ENCODE measurements around the gene TMUB1.
"Not testable (repeated sequence)": the region's sequence is repeated elsewhere in the genome, so short reads cannot be mapped to it uniquely, and the experiment has no call there.

The TMUB1 gene

DNA sequence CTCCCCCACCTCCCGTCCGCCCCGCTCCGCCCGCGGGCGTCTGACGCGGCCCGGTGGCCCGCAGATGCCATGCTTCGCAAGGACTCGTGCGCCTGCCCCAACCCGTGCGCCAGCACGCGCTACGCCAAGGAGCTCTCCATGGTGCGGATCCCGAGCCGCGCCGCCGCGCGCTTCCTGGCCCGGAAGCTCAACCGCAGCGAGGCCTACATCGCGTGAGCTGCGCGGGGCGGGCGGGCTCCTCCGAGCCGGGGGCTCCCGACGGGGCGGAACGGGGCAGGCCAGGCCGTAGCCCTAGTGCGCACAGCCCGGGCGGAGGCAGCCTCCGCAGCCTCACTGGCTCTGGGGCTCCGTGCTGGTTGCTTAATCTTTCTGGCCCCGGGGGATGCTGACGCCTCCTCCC is 32.2 kb downstream of the TMUB1 start:
- peak; percentile 72 for DNase-seq

DNA sequence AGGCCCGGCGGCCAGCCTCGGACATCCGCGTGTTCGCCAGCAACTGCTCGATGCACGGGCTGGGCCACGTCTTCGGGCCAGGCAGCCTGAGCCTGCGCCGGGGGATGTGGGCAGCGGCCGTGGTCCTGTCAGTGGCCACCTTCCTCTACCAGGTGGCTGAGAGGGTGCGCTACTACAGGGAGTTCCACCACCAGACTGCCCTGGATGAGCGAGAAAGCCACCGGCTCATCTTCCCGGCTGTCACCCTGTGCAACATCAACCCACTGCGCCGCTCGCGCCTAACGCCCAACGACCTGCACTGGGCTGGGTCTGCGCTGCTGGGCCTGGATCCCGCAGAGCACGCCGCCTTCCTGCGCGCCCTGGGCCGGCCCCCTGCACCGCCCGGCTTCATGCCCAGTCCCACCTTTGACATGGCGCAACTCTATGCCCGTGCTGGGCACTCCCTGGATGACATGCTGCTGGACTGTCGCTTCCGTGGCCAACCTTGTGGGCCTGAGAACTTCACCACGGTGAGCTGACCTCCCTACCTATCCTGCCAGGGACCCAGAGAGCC is 34.3 kb downstream of the TMUB1 start:
- no peak for DNase-seq

DNA sequence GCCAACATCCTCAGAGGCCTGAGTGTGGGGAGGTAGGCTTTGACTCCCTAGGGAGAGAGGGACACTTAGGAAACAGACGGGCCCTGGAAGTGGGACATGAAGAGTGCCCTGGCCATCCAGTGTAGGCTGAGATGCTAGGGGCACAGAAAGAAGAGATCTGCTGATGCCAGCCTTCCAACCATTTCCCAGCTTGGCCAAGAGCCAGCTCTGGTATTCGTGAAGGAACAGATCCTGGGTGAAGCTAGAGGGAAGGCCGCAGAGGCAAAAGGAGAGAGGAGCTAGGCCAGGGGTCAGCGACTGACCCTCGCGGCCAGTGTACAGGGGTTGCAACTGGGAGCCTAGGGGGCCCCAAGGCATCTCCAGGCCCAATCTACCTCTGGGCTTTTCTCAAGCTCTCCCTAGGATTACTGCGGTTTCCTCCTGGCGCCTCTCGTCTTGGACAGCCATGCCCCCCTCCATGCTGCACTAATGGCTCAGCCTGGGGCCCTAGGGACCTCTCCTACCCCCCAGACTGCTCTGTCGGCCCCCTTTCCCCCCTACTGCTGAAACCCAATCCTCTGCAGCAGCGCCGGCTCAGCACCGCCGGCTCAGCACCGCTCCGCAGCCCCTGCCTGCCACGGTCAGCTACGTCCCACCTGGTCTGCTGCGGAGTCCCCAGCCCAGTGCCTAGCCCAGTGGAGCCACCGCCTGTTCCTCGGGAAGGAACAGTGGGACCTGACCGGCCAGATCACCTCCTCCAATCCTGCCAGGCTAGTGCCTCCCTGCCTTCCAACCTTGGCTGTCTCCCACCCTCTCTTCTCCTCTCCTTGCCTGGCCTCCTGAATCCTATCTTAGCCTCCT is 35.1 kb downstream of the TMUB1 start, which contains the start of gene ASIC3:
ASIC3 (plus strand) TSS at position 556 of the 840 bp plus-strand sequence. CDS start 355 bp downstream, outside the sequence.
- no peak for DNase-seq

DNA sequence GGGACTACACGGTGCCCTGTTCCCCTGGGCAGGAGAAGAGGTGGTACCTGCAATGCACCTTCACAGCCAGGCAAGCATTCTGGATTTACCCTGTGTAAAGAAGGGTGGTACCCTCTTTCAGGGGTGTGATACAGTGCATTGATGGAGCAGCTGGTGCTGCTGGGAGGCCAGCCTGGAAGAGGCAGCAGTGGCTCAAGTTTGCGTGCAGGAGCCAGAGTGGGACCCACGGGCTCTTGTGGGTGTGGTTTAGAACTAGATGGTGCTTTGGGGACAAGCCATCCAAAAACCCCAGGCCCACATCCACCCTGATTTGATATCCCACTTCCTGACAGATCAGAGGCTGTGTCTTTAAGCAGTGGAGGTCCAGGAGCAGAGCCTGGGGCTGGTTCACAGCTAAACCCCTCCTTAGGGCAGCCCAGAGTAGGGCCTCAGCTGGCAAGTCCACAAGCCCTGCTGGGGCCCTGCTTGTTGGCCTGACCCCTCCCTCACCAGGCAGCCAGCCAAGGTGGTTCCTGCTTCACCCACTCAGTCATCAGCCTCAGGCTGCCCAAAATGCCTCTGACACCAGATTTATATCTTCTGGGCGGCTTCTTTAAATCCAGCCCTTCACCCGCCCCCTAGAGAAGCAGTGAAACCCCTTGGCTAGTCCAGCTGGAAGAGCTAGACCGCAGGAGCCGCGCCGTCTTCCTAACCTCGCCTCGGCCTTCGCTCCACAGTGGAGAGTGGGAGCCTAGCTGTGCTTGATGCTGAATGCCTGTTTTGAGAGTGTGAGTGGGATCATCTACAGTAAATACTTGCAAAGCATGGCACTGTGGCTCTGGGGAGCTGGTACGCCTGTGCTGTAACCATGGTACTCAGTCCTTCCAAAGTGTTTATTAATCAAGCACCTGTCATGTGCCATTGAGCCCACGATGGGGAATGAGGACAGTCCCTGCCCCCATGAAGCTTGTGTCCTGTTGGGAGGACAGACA is 36.4 kb downstream of the TMUB1 start:
- DNase-seq = no peak

DNA sequence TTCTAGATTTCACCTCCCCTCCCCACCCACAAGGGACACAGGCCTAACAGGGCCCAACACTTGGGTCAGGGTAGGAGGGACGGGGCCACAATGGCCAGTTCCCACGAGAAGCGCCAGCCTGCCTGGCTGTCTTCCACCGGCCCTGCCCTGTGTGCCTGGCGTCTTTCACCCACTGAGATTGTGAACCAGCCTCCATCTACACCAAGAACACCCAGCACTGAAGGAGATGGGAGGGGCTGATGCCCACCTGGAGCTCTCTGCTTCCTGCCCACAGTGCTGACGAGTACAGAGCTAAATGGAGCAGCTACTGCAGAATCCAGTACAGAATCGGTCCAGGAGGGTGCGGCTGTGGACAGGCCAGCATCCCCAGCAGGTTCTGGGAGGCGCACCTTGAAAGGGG is 37.3 kb downstream of the TMUB1 start:
- DNase-seq = no peak

DNA sequence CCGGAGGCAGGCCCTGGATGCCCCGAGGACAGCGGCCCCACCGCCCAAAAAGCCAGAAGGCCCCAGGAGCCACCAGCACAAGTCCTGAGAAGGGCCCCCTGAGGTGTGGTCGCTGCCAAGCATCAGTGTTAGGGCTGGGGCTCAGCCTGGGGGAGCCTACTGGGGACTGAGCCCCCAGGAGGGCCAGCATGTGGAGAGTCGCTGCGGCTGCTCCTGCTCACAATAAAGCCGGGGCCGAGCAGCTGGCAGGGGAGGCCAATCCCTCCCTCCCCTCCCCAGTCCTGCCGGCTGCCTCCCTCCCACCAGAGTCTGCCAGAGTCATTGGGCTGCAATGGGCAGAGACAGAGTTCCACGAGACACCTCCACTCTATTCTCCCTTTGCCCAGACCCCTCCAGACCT is 38.0 kb downstream of the TMUB1 start:
- DNase-seq = no peak

DNA sequence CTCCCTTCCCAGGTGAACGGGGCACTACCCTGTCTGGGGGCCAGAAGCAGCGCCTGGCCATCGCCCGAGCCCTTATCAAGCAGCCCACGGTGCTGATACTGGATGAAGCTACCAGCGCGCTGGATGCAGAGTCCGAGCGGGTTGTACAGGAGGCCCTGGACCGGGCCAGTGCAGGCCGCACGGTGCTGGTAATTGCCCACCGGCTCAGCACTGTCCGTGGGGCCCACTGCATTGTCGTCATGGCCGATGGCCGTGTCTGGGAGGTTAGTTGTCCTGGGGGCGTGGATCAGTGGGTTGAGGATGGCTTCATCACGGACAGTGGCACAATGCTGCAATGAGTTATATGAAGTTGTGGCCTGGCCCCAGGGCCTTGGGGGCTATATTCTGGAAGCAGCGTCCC is 39.3 kb downstream of the TMUB1 start:
- DNase-seq = no peak

DNA sequence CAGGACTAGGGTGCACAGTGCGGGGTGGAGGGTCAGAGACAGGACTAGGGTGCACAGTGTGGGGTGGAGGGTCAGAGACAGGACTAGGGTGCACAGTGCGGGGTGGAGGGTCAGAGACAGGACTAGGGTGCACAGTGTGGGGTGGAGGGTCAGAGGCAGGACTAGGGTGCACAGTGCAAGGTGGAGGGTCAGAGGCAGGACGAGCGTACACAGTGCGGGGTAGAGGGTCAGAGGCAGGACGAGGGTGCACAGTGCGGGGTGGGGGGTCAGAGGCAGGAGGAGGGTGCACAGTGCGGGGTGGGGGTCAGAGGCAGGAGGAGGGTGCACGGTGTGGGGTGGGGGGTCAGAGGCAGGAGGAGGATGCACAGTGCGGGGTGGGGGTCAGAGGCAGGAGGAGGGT is 39.8 kb downstream of the TMUB1 start:
- not testable (repeated sequence) for DNase-seq

DNA sequence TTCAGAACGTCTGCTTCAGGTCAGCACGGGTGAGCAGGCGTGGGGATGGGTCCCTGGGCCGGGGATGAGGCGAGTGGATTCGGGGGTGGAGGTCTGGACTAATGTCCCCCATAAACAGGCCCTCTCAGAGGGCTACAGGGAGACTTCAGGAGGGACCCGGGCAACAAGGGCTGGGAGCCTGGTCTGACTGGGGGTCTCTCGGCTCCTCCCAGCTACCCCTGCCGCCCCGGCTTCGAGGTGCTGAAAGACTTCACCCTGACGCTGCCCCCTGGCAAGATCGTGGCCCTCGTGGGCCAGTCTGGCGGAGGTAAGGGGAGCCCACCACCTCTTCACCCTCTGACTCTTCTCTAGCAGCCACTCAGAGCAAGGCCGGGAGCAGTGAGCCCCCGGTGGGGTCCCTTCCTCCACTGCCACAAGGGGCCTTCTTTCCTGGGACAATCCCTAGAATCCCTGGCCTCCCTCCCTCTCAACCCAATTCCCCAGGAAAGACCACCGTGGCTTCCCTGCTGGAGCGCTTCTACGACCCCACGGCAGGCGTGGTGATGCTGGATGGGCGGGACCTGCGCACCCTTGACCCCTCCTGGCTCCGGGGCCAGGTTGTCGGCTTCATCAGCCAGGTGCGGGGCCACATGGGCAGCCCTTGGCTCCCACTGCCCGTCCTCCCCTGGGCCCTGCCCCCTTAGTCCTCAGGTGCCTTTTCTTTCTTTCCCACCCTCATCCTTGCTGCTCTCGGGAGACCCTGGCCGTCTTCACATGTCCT is 42.5 kb downstream of the TMUB1 start:
- no peak for DNase-seq

DNA sequence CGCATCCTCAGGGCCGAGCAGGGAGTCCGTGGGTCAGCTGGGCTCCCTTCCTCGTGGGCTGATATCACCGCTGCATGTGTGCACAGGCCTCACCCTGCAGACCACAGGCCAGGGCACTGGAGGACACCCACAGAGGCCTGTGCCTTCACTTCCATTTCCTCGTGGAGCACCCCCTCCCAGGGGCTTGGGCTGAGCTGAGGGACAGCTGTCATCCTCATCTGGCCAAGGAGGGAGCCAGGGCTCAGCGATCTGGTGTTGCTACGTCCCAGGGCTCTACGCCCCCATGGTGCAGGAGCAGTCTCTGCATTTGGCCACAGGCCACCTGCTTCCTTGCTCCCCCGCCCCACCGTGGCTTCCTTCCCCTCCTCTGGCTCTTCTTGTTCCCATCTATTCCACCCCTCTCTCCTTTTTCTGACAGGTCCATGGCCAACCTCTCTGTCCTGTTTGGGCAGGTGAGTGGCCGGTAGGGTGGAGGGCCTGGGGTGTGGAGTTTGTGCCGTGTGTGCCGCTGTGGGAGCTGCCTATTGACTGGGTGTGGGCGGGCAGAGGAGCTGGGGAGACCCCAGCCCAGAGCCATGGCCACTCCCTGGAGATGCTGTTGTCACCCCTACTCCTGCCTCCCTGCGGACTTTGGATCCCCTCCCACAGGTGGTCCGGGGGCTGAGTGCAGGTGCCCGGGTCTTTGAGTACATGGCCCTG is 43.3 kb downstream of the TMUB1 start:
- DNase-seq = no peak

DNA sequence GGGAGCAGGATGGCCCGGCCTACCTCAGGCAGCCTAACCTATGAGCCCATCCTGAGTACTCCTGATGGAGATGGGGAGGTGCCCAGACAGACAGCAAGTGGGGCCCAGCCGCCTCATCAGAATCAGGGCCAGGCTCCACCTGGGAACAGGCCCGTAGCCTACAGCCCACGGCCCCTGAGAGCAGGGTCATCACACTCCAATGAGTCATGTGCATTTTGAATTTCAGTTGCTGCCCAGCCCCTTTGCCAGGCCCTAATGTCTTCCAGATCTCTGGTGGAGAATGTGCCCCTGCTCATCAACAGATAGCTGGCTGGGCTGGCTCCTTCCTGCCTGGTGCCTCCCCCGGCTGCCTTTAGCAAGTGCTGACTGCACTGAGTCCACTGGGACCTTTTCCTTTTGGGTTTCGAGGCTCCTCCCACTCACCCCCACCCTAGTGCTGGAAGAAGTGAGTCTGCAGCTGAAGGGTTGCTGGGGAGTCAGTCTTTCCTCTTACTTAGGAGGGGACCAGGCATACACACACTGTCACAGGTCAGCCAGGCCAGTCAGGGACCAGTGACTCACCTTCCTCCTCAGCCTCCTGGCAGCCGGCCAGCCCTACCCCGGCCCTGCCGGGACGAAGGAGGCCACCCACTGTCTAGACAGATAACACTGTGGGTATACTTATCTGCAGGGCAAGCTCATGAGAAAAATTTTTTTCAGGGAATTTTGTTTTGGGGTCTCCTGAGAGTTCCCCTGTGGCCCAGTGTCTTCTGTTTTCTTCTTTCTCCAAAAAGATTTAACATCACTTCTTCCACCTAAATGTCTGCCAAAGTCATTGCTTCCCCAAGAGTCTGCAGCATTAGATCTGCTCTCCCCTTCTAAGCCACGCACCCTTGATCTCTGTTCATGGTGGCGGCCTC is 44.1 kb downstream of the TMUB1 start:
- DNase-seq = peak; percentile 97

DNA sequence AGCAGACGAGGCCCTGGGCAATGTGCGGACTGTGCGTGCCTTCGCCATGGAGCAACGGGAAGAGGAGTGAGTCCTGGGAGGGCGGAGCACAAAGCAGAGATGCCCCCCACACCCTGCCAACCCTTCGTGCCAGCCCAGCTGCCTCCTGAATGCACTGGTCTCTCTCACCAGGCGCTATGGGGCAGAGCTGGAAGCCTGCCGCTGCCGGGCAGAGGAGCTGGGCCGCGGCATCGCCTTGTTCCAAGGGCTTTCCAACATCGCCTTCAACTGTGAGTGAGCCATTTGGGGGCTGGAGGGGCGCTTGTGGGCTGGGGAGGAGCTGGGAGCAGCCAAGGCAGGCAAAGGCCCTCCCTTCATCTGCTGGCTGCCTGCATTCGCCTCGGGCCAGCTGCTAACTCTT is 47.4 kb downstream of the TMUB1 start:
- no peak for DNase-seq

DNA sequence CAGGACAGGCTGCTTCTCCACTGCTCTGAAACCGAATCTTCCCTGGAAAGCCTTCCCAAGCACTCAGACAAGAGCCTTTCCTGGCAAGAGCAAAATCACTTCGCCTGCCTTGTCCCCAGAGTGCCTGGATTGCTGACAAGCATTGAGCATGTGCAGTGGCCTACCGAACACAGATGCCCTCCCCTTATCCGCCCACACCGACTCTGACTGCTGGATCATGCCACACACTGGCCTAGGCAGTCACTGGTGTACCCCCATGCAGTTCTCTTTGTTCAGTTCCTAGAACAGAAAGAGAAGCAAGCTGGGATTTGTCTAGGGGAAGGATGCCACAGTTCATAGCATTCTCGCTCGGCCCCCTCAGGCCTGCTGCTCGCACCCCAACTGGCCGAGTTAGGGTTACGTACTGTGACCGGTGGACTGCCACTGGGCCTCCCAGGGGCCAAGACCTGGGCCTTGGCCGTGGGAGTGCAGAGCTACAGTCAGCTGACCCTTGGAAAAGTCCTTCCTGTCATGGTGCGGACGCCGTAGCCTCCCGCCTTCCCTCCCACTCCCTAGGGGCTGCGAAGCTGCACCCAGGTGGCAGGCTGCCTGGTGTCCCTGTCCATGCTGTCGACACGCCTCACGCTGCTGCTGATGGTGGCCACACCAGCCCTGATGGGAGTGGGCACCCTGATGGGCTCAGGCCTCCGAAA is 48.1 kb downstream of the TMUB1 start:
- DNase-seq = no peak

DNA sequence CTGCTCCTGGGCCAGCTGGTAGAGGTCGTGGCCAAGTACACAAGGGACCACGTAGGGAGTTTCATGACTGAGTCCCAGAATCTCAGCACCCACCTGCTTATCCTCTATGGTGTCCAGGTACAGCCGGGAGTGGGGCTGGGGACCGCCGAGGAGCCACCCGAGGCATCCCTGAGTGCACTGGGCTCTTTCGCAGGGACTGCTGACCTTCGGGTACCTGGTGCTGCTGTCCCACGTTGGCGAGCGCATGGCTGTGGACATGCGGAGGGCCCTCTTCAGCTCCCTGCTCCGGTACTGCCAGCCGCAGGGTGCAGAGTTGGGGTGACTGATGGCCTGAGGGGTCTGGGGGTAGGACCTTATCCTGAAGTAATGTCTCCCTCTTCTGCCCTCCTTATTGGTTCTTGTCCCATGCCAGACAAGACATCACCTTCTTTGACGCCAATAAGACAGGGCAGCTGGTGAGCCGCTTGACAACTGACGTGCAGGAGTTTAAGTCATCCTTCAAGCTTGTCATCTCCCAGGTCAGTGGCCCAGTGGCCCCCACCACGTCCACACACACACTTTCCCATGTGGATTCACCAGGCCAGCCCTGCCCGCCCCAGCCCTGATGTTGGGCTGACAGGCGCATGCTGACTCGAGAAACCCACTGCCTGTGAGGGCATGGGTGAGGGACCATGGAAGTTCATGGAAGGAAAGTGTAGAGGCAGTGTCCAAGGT is 48.8 kb downstream of the TMUB1 start:
- no peak for DNase-seq

DNA sequence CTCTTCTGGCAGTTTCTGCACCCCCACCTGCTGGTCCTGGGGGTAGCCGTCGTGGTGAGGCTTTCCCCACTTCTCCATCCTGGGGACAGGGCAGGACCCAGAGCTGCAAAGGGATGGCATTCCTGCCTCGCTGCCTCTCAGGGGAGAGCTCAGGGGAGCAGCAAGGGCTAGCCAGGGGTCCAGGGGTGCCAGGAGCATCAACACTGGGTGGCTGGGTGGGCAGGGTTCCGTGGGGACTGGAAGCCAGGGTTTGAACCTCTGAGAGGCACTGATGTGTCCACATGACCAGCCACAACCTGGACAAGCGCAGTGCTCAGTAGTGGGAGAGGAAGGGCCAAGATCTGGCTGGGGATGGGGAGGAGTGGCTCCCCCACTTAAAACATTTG is 49.4 kb downstream of the TMUB1 start:
- no peak for DNase-seq

DNA sequence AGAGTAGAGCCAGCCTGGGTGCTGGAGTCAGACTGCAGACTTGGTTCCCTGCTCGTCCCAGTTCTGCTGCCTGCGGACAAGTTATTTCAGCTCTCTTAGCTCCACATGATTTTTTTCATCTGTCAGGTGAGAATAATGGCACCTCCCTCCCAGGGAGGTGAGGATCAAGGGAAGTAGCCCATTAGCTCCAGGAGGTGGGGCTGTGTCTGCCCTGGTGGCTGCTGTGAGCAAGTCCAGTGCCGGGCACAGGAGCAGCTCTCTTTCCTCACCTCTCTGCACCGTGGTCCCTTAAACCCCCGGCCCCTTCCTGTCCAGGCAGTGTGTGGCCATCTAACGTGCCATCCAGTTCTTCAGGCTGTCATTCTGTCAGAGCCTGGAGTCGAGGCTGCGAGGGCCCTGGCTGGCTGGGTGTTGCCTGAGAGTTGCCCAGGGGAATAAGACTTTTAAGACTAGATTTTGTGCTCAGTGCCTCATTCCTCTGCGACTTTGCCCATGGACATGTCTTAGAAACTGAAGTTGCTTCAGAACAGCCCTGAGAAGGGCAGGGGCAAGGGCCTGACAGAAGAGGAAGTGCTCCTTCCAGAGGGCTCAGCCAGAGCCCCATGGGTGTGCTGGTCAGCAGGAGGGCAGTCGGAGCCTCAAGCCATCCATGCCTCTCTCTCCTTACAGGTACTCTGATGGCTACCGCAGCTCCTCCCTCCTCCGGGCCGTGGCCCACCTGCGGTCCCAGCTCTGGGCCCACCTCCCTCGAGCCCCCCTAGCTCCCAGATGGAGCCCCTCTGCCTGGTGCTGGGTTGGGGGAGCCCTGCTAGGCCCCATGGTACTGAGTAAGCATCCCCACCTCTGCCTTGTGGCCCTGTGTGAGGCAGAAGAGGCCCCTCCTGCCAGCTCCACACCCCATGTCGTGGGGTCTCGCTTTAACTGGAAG is 50.1 kb downstream of the TMUB1 start:
- no peak for DNase-seq

Measured in fibroblast of skin of back (primary cell).